Suppressor macrophage treated with lipopolysaccharide for 1 hour (primary cell): ENCODE results near the gene SELENOK.
A peak's percentile ranks its signal among the peaks of the same experiment; 100 is the strongest.

Experiments
- DNase-seq, 3 donors: peaks; one replicate each; pipeline ENCODE4 v3.0.0-alpha.2; 2020 to 2022

SELENOK gene

DNA sequence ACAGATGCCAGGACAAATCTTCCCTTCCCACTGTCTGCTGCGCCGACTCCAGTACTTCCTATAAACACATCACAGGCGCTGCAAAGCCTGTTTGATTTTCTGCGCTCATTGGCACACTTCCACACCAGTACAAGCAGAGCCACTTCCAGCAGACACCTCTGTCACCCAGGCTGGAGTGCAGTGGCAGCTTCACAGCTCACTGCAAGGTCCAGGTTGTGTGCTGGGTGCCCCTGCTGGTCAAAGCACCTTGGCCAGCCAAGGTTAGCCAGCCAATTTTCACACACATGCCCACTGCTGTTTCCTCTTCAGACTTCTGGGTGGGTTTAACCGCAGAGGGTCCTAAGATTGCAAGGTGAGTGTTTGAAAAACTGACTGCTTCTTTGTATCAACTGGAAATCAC lies 50.4 kb downstream of the SELENOK start:
- no peak for DNase-seq

- DNase-seq: peak in 1 of 3 donors; percentile 27
Observed at GRCh38 chr3:53837331-53837730, 54.3 kb downstream of the SELENOK start.

GRCh38 chr3:53836084-53836872 lies 55.4 kb downstream of the SELENOK start:
- no peak for DNase-seq

DNA sequence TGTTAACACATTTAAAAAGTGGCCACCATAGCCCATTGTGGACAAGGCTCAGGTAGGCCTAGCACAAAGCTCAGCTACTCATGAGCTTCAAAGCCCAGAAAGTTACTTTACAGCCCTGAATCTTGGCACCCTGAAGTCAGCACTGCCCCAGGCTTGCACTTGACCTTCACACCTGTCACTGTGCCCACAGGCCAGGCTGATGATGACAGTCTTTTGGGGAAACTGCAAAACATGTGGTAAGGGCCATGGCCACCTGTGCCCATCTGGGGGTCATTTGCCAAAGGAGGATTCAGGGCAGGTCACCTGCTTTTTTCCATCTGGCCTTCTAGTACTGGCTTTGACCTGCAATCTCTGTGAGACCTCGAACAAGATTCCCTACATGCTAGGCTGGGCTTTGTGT lies 56.4 kb downstream of the SELENOK start:
- DNase-seq: no peak

GRCh38 chr3:53834429-53835095 lies 57.1 kb downstream of the SELENOK start:
- DNase-seq: peak; percentile 75 to 86 (median 82)
